Measurements from ENCODE around the gene SPOPL. TPM values are rescaled to one million over a fixed set of nuclear protein-coding genes. Genes with fewer than 3 reads are reported as not detected.
A peak's percentile ranks its signal among the peaks of the same experiment; 100 is the strongest.

The SPOPL gene
- polyA plus RNA-seq, 2 of the 4 experiments (the other 2 are of a cell fraction): 7.2 to 16.9 TPM

- TF ChIP-seq MAFK (IDR thresholded peaks at IDR 0.05; ENCODE audit: partially characterized antibody) (peak; percentile 98), EP300 (IDR thresholded peaks at IDR 0.05) (no peak)
- Histone ChIP-seq H3K4me3 (peak overlapping the region; percentile 68), H3K4me1 (peaks cover 33% of the 10 kb centered on the region), H3K4me2 (peak overlapping the region; percentile 83), H3K9me3 (no peaks in the 10 kb centered on the region), H3K27ac (peak overlapping the region; percentile 92 to 96)
- WGBS (ENCODE audit: missing lambda C conversion rate): 42% methylated on average over 18 of the region's 20 CpGs
- DNase-seq (ENCODE audit: low read depth in 1 of 2, low spot score in 1 of 2) (peak in 1 of 2 experiments; percentile 6), ATAC-seq (peak; percentile 57 to 62), FAIRE-seq (no peak)
- ChIA-PET CTCF (interaction anchor here (0.6 kb wide), 3 partner anchors 51 to 195 kb away, joined by 3 read pairs; no protein-coding TSS in a partner anchor), POLR2A (no interaction called here)
Observed at GRCh38 chr2:138500592-138501424, 762 bp upstream of the SPOPL start.

GRCh38 chr2:138502255-138503086 is 901 bp downstream of the SPOPL start:
- Histone ChIP-seq H3K4me3 (peak overlapping the region; percentile 68), H3K9me3 (no peaks in the 10 kb centered on the region), H3K4me2 (peak overlapping the region; percentile 93), H3K4me1 (peaks cover 49% of the 10 kb centered on the region), H3K27ac (peak overlapping the region; percentile 92 to 96)
- DNase-seq (ENCODE audit: low read depth in 1 of 2, low spot score in 1 of 2) (no peak), ATAC-seq (peak; percentile 13 to 19; a peak in 5 of 6 replicates), FAIRE-seq (no peak)
- WGBS (ENCODE audit: missing lambda C conversion rate): 10% methylated on average over 26 of the region's 26 CpGs
- ChIA-PET POLR2A (interaction anchor here (1.3 kb wide), 1 partner anchor 14 kb away, joined by 5 read pairs; no protein-coding TSS in a partner anchor), CTCF (interaction anchor here (1.4 kb wide), 1 partner anchor 13 kb away, joined by 3 read pairs; no protein-coding TSS in a partner anchor)
- TF ChIP-seq MAX (IDR thresholded peaks at IDR 0.05) (no peak), CEBPB (IDR thresholded peaks at IDR 0.05) (no peak), E2F6 (IDR thresholded peaks at IDR 0.05; ENCODE audit: borderline replicate concordance, low read depth) (no peak), KDM5A (IDR thresholded peaks at IDR 0.05) (no peak), USF2 (IDR thresholded peaks at IDR 0.05) (no peak), SREBF2 (IDR thresholded peaks at IDR 0.05) (no peak), ATOH8 (CRISPR knock-in tag; IDR thresholded peaks at IDR 0.05; ENCODE audit: low read depth) (no peak), CBX8 (IDR thresholded peaks at IDR 0.05) (no peak), POLR2A (IDR thresholded peaks at IDR 0.05; ENCODE audit: low read length) (no peak), ESRRA (IDR thresholded peaks at IDR 0.05; ENCODE audit: borderline replicate concordance, low read length) (no peak), TFCP2L1 (CRISPR knock-in tag; IDR thresholded peaks at IDR 0.05) (no peak), ELK1 (IDR thresholded peaks at IDR 0.05; ENCODE audit: low read depth, low read length) (no peak), GATA3 (IDR thresholded peaks at IDR 0.05; ENCODE audit: borderline replicate concordance) (no peak), CTCF (IDR thresholded peaks at IDR 0.05) (no peak), SMC3 (IDR thresholded peaks at IDR 0.05) (no peak), MAZ (IDR thresholded peaks at IDR 0.05; ENCODE audit: borderline replicate concordance, low read depth, low read length) (no peak), EHMT2 (IDR thresholded peaks at IDR 0.05; ENCODE audit: low read depth) (no peak)
